A549 (cell line): ENCODE results near the gene SLAMF8. TPM values are rescaled to one million over a fixed set of nuclear protein-coding genes. Genes with fewer than 3 reads are reported as not detected.

Experiments
- ATAC-seq, 2 experiments: fragments of 200-7000 bp in 1 of 2; fragments of >200 bp in 1 of 2; cut with Nextera tagmentation in 1 of 2; cut with Tn5 transposase in 1 of 2; 3 replicates each; pipeline versions ENCODE4 v1.8.0 to v1.9.1; 2018 to 2020; ENCODE audit warnings: mild to moderate bottlenecking in 1 of 2, moderate library complexity in 1 of 2
- CTCF ChIA-PET: fragments of 300-600 bp; sonication (Branson Sonifier 250); formaldehyde crosslinking; extraction: SDS; loops from one replicate; lab custom pipeline; 2021; ENCODE audit warnings: antibody characterized with exemption, inconsistent platforms; lab: Yijun Ruan, JAX
- POLR2A ChIA-PET: fragments of 350-600 bp; formaldehyde crosslinking; extraction: SDS; loops from one replicate; lab custom pipeline; 2021; ENCODE audit warnings: antibody characterized with exemption, inconsistent platforms; lab: Yijun Ruan, JAX
- DNase-seq, 2 experiments: peaks; one replicate each; pipeline versions ENCODE4 v3.0.0 to v3.0.0-alpha.2; 2011 to 2016; ENCODE audit warnings: low read depth in 1 of 2, low spot score in 1 of 2
- FAIRE-seq: peaks from 2 replicates; lab custom pipeline; 2011; peaks lifted over from hg19 to GRCh38; lab: Jason Lieb, UNC
- H3K27ac ChIP-seq, 2 experiments: fragments of >200 bp; sonication (Bioruptor Twin); formaldehyde crosslinking; 3 replicates each; pipeline ENCODE4 v1.5.1; 2016 to 2017
- H3K4me1 ChIP-seq: fragments of >200 bp; sonication (Bioruptor Twin); formaldehyde crosslinking; 3 replicates; pipeline ENCODE4 v1.6.1; 2016
- H3K4me2 ChIP-seq: fragments of >200 bp; sonication (Bioruptor Twin); formaldehyde crosslinking; 3 replicates; pipeline ENCODE4 v1.6.1; 2016
- H3K4me3 ChIP-seq: fragments of >200 bp; sonication (Bioruptor Twin); formaldehyde crosslinking; 3 replicates; pipeline ENCODE4 v1.5.1; 2016
- H3K9me3 ChIP-seq: fragments of >200 bp; sonication (Bioruptor Twin); formaldehyde crosslinking; 3 replicates; pipeline ENCODE4 v1.6.1; 2016
- CBX2 ChIP-seq: fragments of 200-600 bp; sonication (generic); IDR thresholded peaks from 2 replicates; pipeline ENCODE4 v1.6.1; 2016; ENCODE audit warnings: low read depth, mild to moderate bottlenecking, borderline replicate concordance
- CHD4 ChIP-seq: fragments of 200-600 bp; sonication (generic); IDR thresholded peaks from 2 replicates; pipeline ENCODE4 v1.6.1; 2016; ENCODE audit warnings: antibody characterized with exemption, mild to moderate bottlenecking, borderline replicate concordance
- EHMT2 ChIP-seq: fragments of 200-600 bp; sonication (generic); IDR thresholded peaks from 2 replicates; pipeline ENCODE4 v1.6.1; 2016; ENCODE audit warnings: antibody characterized with exemption, low read depth, mild to moderate bottlenecking, moderate library complexity
- EP300 ChIP-seq, 2 experiments: fragments of >200 bp; sonication (Bioruptor Twin); formaldehyde crosslinking; IDR thresholded peaks; 2 replicates in 1 of 2; 3 replicates in 1 of 2; pipeline ENCODE4 v1.6.1; 2016 to 2017
- JUNB ChIP-seq: fragments of >200 bp; sonication (Bioruptor Twin); formaldehyde crosslinking; IDR thresholded peaks from 2 replicates; pipeline ENCODE4 v1.6.1; 2016
- KDM1A ChIP-seq: fragments of 200-600 bp; sonication (generic); IDR thresholded peaks from 2 replicates; pipeline ENCODE4 v1.6.1; 2016; ENCODE audit warnings: low read depth, mild to moderate bottlenecking
- NR3C1 ChIP-seq: fragments of >200 bp; sonication (Bioruptor Twin); formaldehyde crosslinking; IDR thresholded peaks from 3 replicates; pipeline ENCODE4 v1.6.1; 2017
- PHF8 ChIP-seq: fragments of 200-600 bp; sonication (generic); IDR thresholded peaks from 2 replicates; pipeline ENCODE4 v1.6.1; 2016; ENCODE audit warnings: low read depth, mild to moderate bottlenecking, antibody characterized with exemption, moderate library complexity, borderline replicate concordance
- POLR2AphosphoS2 ChIP-seq: conservative IDR thresholded peaks from 2 replicates; pipeline ENCODE4 v1.6.1; 2012; ENCODE audit warnings: low read length, improper control_type of control experiment, inconsistent platforms
- RAD21 ChIP-seq, 2 experiments: fragments of >200 bp in 1 of 2; sonication (Bioruptor Twin) in 1 of 2; formaldehyde crosslinking in 1 of 2; IDR thresholded peaks in 1 of 2; conservative IDR thresholded peaks in 1 of 2; 2 replicates in 1 of 2; 3 replicates in 1 of 2; pipeline ENCODE4 v1.6.1; 2012 to 2018; ENCODE audit warnings: inconsistent platforms in 1 of 2
- RCOR1 ChIP-seq: fragments of 150-350 bp; IDR thresholded peaks from 2 replicates; pipeline ENCODE4 v1.6.1; 2014; ENCODE audit warnings: antibody characterized with exemption, low read length, low read depth
- RNF2 ChIP-seq: fragments of 200-600 bp; sonication (generic); IDR thresholded peaks from 2 replicates; pipeline ENCODE4 v1.6.1; 2016; ENCODE audit warnings: low read depth, mild to moderate bottlenecking, antibody characterized with exemption, moderate library complexity, borderline replicate concordance
- SMC3 ChIP-seq: fragments of >200 bp; sonication (Bioruptor Twin); formaldehyde crosslinking; IDR thresholded peaks from 3 replicates; pipeline ENCODE4 v1.6.1; 2018; ENCODE audit warnings: inconsistent platforms
- ZC3H11A ChIP-seq: fragments of 450-650 bp; IDR thresholded peaks from 2 replicates; pipeline ENCODE4 v1.6.1; 2014; ENCODE audit warnings: antibody characterized with exemption, mild to moderate bottlenecking
- ZFP36 ChIP-seq: fragments of 450-650 bp; IDR thresholded peaks from 2 replicates; pipeline ENCODE4 v1.6.1; 2014; ENCODE audit warnings: borderline replicate concordance; ENCODE audit not compliant: partially characterized antibody
- ZNF302 ChIP-seq: fragments of 250-450 bp; sonication (Bioruptor Pico); IDR thresholded peaks from 2 replicates; pipeline ENCODE4 v1.9.0; 2021; ENCODE audit warnings: inconsistent platforms, mild to moderate bottlenecking, moderate library complexity
- ZSCAN20 ChIP-seq: fragments of 250-450 bp; sonication (Bioruptor Pico); IDR thresholded peaks from 2 replicates; pipeline ENCODE4 v1.8.0; 2022; ENCODE audit warnings: mild to moderate bottlenecking, moderate library complexity
- WGBS: methylation state at CpG from one replicate; pipeline ENCODE4 v1.1.6; 2017; ENCODE audit errors: missing lambda C conversion rate; 5-methylcytosine and 5-hydroxymethylcytosine counted together
- polyA plus RNA-seq, 4 experiments: library from polyadenylated mRNA; depleted of rRNA in 3 of 4; stranded (reverse); fragments of >200 nt; fragmentation: RNase III in 1 of 4; extraction: RNeasy Plus Mini Kit Qiagen cat#74134 plus additional on column Dnase treatment in 1 of 4; gene quantifications; 2 replicates in 3 of 4; 3 replicates in 1 of 4; pipeline ENCODE4 v1.2.3, GENCODE V29; 2011 to 2017
- TF ChIP-seq, protein P1 (sequence below): IDR thresholded peaks from 2 replicates; pipeline ENCODE4 v1.6.1; 2012
- TF ChIP-seq, protein P2 (sequence below): fragments of 250-450 bp; sonication (Bioruptor Pico); IDR thresholded peaks from 2 replicates; pipeline ENCODE4 v1.5.0; 2020; ENCODE audit warnings: low read depth, mild to moderate bottlenecking, moderate library complexity
- TF ChIP-seq, protein P3 (sequence below): fragments of >200 bp; sonication (Bioruptor Twin); formaldehyde crosslinking; IDR thresholded peaks from 3 replicates; pipeline ENCODE4 v1.5.1; 2016
- TF ChIP-seq, protein P4 (sequence below): IDR thresholded peaks from 2 replicates; pipeline ENCODE4 v1.6.1; 2012; ENCODE audit warnings: low read depth, borderline replicate concordance
- TF ChIP-seq, protein P5 (sequence below): fragments of 450-650 bp; IDR thresholded peaks from 2 replicates; pipeline ENCODE4 v1.6.1; 2014; ENCODE audit warnings: antibody characterized with exemption

Gene SLAMF8
- polyA plus RNA-seq, 2 of the 4 experiments (the other 2 are of a cell fraction): not detected

DNA sequence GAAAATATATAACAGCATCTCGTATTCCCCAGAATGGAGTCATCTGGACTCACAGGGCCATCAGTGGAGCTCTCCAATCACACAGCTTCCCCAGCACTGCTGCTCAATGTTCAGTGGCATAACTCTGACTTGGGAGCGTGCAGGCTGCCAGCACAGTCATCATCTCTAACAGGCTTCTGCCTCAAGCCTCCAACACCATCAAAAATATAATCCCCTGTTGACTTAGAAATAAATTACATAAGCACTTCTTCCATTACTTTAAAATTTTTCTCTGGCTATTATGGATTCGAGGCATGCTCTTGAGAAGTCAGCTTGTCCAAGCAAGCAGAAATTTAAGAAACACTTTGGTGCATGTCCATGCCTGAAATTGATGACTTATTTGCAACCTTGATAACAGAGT lies 39.7 kb upstream of the SLAMF8 start (continued):
- TF ChIP-seq, protein P1, sequence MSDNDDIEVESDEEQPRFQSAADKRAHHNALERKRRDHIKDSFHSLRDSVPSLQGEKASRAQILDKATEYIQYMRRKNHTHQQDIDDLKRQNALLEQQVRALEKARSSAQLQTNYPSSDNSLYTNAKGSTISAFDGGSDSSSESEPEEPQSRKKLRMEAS: no peak
- TF ChIP-seq CHD4 (no peak), EP300 (IDR thresholded peaks at IDR 0.05) (no peak), POLR2AphosphoS2 (no peak), EHMT2 (no peak), ZSCAN20 (CRISPR knock-in tag) (no peak), RCOR1 (no peak), KDM1A (no peak), JUNB (no peak)

DNA sequence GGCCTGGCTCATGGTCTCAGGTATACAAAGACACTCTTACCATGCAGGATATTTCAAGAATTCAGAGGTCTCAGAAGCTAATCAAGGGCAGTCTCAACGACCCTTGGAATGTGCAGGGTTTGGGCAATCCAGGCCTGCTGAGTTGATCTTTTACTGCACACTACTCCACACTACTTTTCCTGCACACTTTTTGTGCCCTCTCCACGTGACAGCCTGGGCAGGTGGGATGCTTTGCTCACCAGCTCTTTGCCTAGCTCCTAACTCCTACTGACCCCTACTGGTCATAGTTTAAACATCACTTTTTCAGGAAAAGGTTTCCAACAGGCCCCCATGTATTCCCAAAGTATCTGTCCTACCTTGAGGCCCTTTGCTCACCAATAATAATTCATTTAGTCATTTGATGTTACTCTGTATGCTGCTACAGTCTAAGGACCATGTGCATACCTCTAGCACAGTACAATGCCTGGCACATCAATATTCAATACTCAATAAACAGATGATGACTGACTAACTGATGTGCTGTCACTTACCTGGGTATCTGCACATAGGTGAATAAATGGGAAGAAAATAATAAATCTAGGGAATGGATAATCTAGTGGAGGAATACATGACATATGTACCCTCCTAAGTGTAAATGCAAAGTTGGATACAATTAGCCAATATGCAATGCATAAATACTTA lies 36.3 kb upstream of the SLAMF8 start:
- Histone ChIP-seq H3K9me3 (no peaks in the 10 kb centered on the region), H3K4me3 (no peak overlapping the region), H3K4me2 (no peak overlapping the region), H3K4me1 (no peaks in the 10 kb centered on the region), H3K27ac (no peak overlapping the region)
- ATAC-seq (peak; percentile 42 to 80; a peak in 4 of 6 replicates), FAIRE-seq (no peak), DNase-seq (peak; percentile 36 to 55)
- 2% methylated on average over 2 of the region's 2 CpGs for WGBS
- ChIA-PET POLR2A (no interaction called here), CTCF (interaction anchor here (0.8 to 6.0 kb wide), 8 partner anchors 9 to 101 kb away, joined by 3 to 31 read pairs (median 4); partner anchors contain the start of gene DUSP23)
- TF ChIP-seq, protein P2, sequence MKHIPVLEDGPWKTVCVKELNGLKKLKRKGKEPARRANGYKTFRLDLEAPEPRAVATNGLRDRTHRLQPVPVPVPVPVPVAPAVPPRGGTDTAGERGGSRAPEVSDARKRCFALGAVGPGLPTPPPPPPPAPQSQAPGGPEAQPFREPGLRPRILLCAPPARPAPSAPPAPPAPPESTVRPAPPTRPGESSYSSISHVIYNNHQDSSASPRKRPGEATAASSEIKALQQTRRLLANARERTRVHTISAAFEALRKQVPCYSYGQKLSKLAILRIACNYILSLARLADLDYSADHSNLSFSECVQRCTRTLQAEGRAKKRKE (CRISPR knock-in tag): no peak
- TF ChIP-seq RNF2: no peak
- no peak for TF ChIP-seq ZC3H11A
- TF ChIP-seq, protein P3, sequence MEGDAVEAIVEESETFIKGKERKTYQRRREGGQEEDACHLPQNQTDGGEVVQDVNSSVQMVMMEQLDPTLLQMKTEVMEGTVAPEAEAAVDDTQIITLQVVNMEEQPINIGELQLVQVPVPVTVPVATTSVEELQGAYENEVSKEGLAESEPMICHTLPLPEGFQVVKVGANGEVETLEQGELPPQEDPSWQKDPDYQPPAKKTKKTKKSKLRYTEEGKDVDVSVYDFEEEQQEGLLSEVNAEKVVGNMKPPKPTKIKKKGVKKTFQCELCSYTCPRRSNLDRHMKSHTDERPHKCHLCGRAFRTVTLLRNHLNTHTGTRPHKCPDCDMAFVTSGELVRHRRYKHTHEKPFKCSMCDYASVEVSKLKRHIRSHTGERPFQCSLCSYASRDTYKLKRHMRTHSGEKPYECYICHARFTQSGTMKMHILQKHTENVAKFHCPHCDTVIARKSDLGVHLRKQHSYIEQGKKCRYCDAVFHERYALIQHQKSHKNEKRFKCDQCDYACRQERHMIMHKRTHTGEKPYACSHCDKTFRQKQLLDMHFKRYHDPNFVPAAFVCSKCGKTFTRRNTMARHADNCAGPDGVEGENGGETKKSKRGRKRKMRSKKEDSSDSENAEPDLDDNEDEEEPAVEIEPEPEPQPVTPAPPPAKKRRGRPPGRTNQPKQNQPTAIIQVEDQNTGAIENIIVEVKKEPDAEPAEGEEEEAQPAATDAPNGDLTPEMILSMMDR: peak; percentile 68
- TF ChIP-seq CBX2: no peak
- peak; percentile 59 to 69 for TF ChIP-seq RAD21 (conservative IDR thresholded peaks at IDR 0.05 in 1 of 2, IDR thresholded peaks at IDR 0.05 in 1 of 2)
- no peak for TF ChIP-seq PHF8
- no peak for TF ChIP-seq NR3C1
- TF ChIP-seq, protein P4, sequence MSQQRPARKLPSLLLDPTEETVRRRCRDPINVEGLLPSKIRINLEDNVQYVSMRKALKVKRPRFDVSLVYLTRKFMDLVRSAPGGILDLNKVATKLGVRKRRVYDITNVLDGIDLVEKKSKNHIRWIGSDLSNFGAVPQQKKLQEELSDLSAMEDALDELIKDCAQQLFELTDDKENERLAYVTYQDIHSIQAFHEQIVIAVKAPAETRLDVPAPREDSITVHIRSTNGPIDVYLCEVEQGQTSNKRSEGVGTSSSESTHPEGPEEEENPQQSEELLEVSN: no peak
- TF ChIP-seq, protein P5, sequence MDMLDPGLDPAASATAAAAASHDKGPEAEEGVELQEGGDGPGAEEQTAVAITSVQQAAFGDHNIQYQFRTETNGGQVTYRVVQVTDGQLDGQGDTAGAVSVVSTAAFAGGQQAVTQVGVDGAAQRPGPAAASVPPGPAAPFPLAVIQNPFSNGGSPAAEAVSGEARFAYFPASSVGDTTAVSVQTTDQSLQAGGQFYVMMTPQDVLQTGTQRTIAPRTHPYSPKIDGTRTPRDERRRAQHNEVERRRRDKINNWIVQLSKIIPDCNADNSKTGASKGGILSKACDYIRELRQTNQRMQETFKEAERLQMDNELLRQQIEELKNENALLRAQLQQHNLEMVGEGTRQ: peak; percentile 55
- TF ChIP-seq ZFP36: no peak
- TF ChIP-seq ZSCAN20 (CRISPR knock-in tag): no peak
- TF ChIP-seq, protein P1: peak; percentile 27; the same call in 1 of the 2 replicates
- no peak for TF ChIP-seq ZNF302
- TF ChIP-seq SMC3: peak; percentile 40; the same call in 1 of the 3 replicates
